OCI-LY1 (cell line): ENCODE measurements around the gene MROH2B.

Experiments used
- EZH2 ChIP-seq: fragments of 200-600 bp; sonication (generic), shearing (Covaris generic); IDR thresholded peaks from 2 replicates; pipeline ENCODE4 v1.8.0; 2017; ENCODE audit warnings: borderline replicate concordance, mixed run types, mild to moderate bottlenecking, antibody characterized with exemption, low read length, moderate library complexity, mixed read lengths
- TF ChIP-seq, protein P1 (sequence below): fragments of 200-600 bp; sonication (generic), shearing (Covaris generic); IDR thresholded peaks from 2 replicates; pipeline ENCODE4 v1.5.1; 2017; ENCODE audit warnings: mild to moderate bottlenecking, antibody characterized with exemption, low read length, moderate library complexity, mixed read lengths

DNA sequence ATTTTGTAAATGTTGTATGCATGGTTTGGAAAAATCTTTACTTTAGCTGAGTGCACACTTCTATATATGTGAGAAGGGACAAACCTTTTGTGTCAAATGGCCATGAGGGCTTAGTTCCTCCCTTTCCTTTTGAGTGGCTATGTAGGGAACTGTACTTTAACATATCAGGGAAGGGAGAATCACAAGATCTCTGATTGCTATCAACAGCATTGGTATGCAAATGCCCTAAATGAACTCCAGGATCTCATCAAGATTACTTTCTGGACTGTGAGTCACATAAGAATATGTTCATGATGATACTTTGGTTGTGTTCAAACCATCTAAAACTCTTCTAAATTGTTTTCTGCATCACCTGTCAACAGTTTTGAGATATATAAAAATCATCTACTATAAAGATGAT lies 31.2 kb upstream of the MROH2B start:
- TF ChIP-seq, protein P1, sequence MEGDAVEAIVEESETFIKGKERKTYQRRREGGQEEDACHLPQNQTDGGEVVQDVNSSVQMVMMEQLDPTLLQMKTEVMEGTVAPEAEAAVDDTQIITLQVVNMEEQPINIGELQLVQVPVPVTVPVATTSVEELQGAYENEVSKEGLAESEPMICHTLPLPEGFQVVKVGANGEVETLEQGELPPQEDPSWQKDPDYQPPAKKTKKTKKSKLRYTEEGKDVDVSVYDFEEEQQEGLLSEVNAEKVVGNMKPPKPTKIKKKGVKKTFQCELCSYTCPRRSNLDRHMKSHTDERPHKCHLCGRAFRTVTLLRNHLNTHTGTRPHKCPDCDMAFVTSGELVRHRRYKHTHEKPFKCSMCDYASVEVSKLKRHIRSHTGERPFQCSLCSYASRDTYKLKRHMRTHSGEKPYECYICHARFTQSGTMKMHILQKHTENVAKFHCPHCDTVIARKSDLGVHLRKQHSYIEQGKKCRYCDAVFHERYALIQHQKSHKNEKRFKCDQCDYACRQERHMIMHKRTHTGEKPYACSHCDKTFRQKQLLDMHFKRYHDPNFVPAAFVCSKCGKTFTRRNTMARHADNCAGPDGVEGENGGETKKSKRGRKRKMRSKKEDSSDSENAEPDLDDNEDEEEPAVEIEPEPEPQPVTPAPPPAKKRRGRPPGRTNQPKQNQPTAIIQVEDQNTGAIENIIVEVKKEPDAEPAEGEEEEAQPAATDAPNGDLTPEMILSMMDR, result no peak
- TF ChIP-seq EZH2, result no peak
